NAMALWA (cell line): Measurements from ENCODE around the gene CALN1.
A peak's percentile ranks its signal among the peaks of the same experiment; 100 is the strongest.
"Not testable (repeated sequence)": the region's sequence is repeated elsewhere in the genome, so short reads cannot be mapped to it uniquely, and the experiment has no call there.

Experiments
- DNase-seq: peaks from one replicate; pipeline ENCODE4 v3.0.0-alpha.2; 2015; ENCODE audit warnings: low spot score

CALN1 gene

DNA sequence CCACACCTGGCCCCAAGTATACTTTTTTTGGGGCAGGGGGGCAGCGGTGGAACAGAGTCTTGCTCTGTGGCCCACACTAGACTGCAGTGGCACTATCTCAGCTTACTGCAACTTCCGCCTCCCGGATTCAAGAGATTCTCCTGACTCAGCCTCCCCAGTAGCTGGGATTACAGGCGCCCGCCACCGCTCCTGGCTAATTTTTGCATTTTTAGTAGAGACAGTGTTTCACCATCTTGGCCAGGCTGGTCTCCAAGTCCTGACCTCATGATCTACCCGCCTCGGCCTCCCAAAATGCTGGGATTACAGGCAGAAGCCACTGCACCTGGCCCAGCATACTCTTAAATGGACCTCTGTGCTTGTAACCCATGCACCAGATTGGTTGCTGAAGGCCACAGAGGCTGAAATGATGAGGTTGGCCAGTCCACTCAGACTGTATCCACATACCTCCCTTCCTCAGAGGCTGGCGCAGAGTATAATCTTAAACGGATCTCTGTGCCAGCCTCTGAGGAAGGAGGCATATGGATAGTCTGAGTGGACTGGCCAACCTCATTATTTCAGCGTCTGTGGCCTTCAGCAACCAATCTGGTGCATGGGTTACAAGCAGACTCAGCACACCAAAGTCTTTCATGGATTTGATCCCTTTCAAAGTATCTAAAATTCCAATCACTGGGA lies 3.0 kb downstream of the CALN1 start:
- no peak for DNase-seq

- no peak for DNase-seq
Measured at GRCh38 chr7:72406820-72407403, 5.2 kb downstream of the CALN1 start.

DNA sequence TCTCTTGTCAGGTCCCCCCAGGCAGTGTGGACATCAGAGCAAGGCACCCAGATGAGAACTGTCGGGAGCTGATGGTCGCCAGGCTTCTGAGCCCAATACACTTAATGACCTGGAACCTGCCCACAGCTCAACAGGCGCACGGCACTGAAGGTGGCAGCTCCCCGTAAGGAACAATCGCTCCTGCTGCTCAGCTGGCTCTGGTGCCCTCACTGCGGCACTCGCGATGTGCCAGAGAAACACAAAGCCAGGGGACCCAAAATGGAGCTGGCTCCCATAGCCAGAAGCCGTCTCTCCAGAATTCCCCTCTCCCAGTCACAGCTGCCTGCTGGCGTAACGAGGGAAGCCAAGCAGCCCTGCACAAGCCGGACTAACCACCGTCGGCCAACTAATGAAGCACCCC lies 6.3 kb downstream of the CALN1 start:
- DNase-seq, result no peak

GRCh38 chr7:72405418-72405817 lies 6.7 kb downstream of the CALN1 start:
- no peak for DNase-seq

- no peak for DNase-seq
Measured at GRCh38 chr7:72404743-72405142, 7.4 kb downstream of the CALN1 start.

DNA sequence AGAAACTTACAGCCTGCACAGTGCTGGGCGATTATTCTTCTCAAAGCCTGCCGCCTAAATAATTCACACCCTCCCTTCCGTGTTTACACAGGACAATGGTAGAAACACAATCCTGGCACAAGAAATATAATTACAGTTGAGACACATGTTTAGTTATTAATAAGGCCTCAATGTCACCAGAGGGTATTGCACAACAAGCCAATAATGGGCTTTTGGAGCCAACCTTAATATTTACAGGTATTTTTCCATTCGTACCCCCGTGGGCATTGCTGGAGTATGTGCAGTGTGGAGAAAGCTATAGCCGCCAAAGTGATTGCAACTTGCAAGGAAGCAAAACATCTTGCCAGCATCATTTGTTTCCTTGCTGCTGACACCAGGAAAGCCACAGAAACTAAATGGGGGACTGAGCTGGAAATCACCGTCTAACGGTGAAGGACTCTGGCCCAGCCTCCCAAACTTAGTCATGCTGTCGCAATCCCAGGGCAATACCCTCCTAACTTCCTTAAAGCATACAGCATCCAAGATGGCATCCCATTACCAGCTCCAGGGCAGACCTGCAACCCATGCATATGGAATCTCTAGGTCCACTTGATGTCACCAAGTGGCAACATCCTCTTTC lies 8.6 kb downstream of the CALN1 start:
- DNase-seq, result no peak

GRCh38 chr7:72394016-72394415 lies 18.1 kb downstream of the CALN1 start:
- no peak for DNase-seq

GRCh38 chr7:72391821-72392377 lies 20.2 kb downstream of the CALN1 start:
- DNase-seq, result no peak

DNA sequence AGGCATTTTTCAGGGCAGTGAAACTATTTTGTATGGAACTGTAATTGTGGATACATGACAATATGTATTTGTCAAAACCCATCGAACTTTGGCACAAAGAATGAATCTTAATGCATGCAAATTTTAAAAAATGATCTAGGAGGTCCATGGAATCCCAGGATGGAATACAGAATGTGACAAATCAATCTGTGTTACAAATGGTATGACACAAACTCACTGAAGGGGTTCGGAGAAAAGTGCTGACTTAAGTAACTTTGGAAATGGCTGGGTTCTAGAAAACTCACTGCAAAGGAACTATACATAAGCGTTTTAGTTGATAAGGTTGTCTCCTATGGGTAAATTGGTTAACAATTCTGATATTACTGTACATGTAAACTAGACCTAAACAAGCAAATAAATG lies 26.0 kb downstream of the CALN1 start:
- no peak for DNase-seq

- no peak for DNase-seq
Measured at GRCh38 chr7:72362246-72362645, 49.9 kb downstream of the CALN1 start.

- DNase-seq, result no peak
Measured at GRCh38 chr7:72345208-72345727, 66.9 kb downstream of the CALN1 start.

- no peak for DNase-seq
Measured at GRCh38 chr7:72343991-72344390, 68.1 kb downstream of the CALN1 start.

DNA sequence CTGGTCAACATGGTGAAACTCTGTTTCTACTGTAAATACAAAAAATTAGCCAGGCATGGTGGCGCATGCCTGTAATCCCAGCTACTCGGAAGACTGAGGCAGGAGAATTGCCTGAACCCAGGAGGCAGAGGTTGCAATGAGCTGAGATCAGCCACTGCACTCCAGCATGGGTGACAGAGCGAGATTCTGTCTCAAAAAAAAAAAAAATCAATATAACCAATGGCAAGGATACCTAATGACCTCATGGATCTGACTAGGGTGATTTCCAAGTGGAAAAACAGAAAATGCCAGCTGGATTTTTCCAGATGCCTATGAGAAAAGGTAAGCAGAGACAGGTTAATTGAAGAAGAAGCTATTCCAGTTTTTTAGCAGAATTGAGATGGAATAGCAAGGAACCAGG lies 68.8 kb downstream of the CALN1 start:
- DNase-seq, result not testable (repeated sequence)

DNA sequence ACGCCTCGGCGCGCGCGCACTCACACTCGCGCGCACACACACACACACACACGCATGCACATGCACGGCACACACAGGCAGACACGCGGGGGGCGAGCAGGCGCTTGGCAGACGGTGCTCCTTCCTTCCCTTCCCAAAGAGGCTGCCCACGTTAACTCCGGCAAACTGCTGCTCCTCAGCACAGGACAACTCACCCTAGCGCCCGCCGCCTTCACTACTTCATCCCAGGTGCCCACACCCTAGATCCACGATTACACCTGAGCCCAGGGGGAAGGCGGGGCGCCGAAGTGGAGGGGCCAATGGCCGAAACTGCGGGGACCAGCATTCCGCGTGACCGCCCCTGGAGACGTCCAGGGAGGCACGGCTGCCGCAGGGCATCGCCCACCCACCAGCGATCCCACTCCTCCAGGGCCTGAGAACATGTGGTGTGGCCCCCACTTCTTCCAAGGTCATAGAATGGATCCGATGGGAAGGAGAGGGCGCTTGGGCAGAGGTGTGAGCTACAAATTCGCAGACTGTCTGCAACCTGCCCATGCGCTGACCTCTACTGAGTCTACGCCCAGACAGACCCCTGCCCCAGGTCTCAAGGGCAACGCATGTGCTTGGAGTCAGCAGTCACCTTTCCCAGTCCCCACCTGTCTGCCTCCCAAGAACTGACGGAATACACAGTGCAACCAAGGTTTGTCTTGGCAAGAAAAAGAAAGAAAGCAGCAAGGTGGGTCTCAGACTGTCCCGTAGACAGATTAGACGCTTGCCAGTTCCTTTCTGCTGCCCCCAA lies 74.6 kb downstream of the CALN1 start:
- DNase-seq, result no peak

GRCh38 chr7:72336632-72337389 lies 75.3 kb downstream of the CALN1 start:
- DNase-seq, result no peak

DNA sequence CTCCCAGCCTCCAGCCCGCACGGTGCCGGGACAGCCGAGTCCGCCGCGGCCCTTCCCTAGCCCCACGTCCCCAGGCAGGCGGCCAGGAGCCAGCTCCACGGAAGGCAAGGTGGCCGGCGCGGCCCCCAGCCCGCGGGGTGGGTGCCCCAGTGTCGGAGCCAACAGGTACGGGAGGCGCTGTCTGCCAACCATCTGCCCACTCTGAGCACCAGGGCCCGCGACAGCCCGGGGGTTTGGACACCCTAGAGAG lies 75.8 kb downstream of the CALN1 start:
- DNase-seq, result no peak

DNA sequence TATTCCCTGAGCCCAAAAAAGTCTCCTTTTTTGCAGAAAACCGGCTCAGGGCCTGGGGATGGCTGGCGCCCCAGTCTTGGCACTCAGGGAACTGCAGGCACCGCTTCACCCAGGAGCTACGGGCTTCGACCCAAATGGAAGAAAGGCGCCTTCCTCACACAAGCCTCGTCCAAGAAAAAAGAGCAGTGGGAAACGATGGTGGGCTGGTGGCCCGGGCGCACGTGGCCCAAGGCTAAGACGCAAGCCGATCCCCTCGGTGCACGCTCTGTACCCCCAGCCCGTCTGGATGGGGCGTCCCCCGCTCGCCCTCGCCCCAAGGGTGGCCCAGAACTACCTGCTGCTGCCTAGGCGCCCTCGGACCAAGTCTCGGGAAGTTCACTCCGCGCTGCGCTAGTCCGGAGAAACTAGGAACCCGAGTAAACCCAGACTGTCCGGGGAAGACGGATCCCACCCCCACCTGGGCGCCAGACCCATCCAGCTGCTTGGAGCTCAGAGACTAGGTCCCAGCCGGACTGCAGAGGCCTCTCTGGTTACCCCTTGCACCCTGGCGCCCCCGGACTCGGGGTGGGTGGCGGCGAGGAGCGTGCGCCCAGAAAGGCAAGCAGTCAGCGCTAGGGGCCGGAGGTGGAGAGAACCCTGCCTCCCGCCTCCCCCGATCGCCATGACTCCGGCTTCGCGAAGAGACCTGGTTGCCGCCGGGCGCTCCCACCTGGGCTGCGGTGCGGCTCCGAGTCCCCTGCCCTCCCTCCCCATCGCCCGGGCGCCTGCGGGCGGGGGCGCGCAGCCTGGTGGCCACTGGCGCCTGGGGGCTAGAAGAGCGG lies 76.4 kb downstream of the CALN1 start:
- no peak for DNase-seq

DNA sequence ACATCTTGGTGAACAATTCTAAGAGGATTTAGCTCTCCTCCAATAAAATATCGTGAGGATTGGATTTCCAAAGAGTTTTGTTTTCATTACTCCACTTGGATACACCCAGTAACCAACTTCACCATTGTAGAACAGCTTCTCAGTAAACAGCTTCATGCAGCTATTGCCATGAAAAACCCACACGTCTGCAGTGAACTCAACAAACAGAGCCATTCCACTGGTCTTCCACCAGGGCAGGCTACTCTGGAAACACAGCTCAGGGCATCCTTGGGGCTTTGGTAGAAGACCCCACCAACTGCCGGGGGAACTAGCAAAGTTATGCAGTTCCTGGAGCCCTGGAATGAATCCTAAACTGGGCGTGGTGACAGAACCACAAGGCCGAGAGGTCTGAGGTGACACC lies 77.4 kb downstream of the CALN1 start:
- DNase-seq, result no peak

DNA sequence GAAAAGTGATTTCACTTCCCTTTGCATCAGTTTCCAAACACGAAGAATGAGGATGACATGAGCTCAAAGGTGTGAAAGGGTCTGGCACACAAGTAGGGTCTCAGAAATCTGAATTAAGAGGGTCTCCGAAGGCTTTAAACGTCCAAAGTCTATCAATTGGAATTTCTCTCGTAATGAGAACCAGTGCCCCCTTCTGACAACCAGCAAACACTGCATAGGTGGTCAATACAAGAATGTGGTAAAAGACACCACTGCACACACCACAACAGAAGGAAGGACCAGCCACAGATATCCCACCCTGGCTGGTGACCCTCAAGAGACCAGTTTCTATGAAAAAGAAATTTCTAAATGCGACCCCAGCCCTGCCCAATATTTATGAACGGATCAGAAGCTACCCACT lies 78.1 kb downstream of the CALN1 start:
- peak; percentile 15 for DNase-seq

GRCh38 chr7:72326811-72327210 lies 85.3 kb downstream of the CALN1 start:
- no peak for DNase-seq

GRCh38 chr7:72326365-72326764 lies 85.8 kb downstream of the CALN1 start:
- DNase-seq, result no peak
